ENCODE results near the gene PIGU.

- no peak for TF ChIP-seq CTCF (IDR thresholded peaks at IDR 0.05)
- TF ChIP-seq POLR2A (IDR thresholded peaks at IDR 0.05) = no peak
- TF ChIP-seq EP300 (IDR thresholded peaks at IDR 0.05) = no peak
- no peak for TF ChIP-seq POLR2AphosphoS5 (IDR thresholded peaks at IDR 0.05)
Measured at GRCh38 chr20:34534391-34535165, 142.3 kb downstream of the PIGU start.
